ENCODE data around the gene RBMS3. TPM values are rescaled to one million over a fixed set of nuclear protein-coding genes. Genes with fewer than 3 reads are reported as not detected.
"Not testable (repeated sequence)": the region's sequence is repeated elsewhere in the genome, so short reads cannot be mapped to it uniquely, and the experiment has no call there.

RBMS3 gene
- total and polyA plus RNA-seq, 4 donors, result 26.8 to 203 (median 94.8) TPM

- WGBS, 2 donors, result 94 to 97% methylated on average over 2 of the region's 2 CpGs
Observed at GRCh38 chr3:29456901-29457300, 176.0 kb downstream of the RBMS3 start.

GRCh38 chr3:29463304-29463703 is 182.4 kb downstream of the RBMS3 start:
- intact Hi-C loops (cut with DNase I), result no loop called here
- H3K4me3 ChIP-seq (ENCODE audit: low read length in 2 of 2), result no peak overlapping the region
- DNase-seq (no peak), ATAC-seq (ENCODE audit: low FRiP score) (no peak)
- 81 to 89% methylated on average over 3 of the region's 3 CpGs for WGBS, 2 donors
- no peaks in the 10 kb centered on the region for H3K4me1 ChIP-seq (ENCODE audit: control insufficient read depth in 1 of 2, insufficient read depth in 2 of 2, low read length in 2 of 2)
- no peaks in the 10 kb centered on the region for H3K9me3 ChIP-seq (ENCODE audit: control insufficient read depth, low read length)
- no peaks in the 10 kb centered on the region for H3K36me3 ChIP-seq (ENCODE audit: control insufficient read depth in 1 of 2, insufficient read depth in 2 of 2, low read length in 1 of 2)
- H3K27me3 ChIP-seq (ENCODE audit: control insufficient read depth in 1 of 2, insufficient read depth in 2 of 2, low read length in 1 of 2), result no peaks in the 10 kb centered on the region
- H3K27ac ChIP-seq (ENCODE audit: low read depth in 1 of 2, low read length in 2 of 2), result no peak overlapping the region

More at GRCh38 chr3:29456901-29457300, 176.0 kb downstream of the RBMS3 start:
- Histone ChIP-seq H3K27me3 (ENCODE audit: control insufficient read depth in 1 of 2, insufficient read depth in 2 of 2, low read length in 1 of 2) (no peaks in the 10 kb centered on the region), H3K36me3 (ENCODE audit: control insufficient read depth in 1 of 2, insufficient read depth in 2 of 2, low read length in 1 of 2) (no peaks in the 10 kb centered on the region), H3K4me1 (ENCODE audit: control insufficient read depth in 1 of 2, insufficient read depth in 2 of 2, low read length in 2 of 2) (peaks cover 0 to 9% of the 10 kb centered on the region in 2 donors), H3K9me3 (ENCODE audit: control insufficient read depth, low read length) (no peaks in the 10 kb centered on the region), H3K27ac (ENCODE audit: low read depth in 1 of 2, low read length in 2 of 2) (no peak overlapping the region), H3K4me3 (ENCODE audit: low read length in 2 of 2) (no peak overlapping the region)
- no peak for DNase-seq
- intact Hi-C loops (cut with DNase I), result no loop called here
- ATAC-seq (ENCODE audit: low FRiP score), result no peak

GRCh38 chr3:29465836-29466235 is 185.0 kb downstream of the RBMS3 start:
- Histone ChIP-seq H3K36me3 (ENCODE audit: control insufficient read depth in 1 of 2, insufficient read depth in 2 of 2, low read length in 1 of 2) (no peaks in the 10 kb centered on the region), H3K4me1 (ENCODE audit: control insufficient read depth in 1 of 2, insufficient read depth in 2 of 2, low read length in 2 of 2) (no peaks in the 10 kb centered on the region), H3K27ac (ENCODE audit: low read depth in 1 of 2, low read length in 2 of 2) (no peak overlapping the region), H3K9me3 (ENCODE audit: control insufficient read depth, low read length) (no peaks in the 10 kb centered on the region), H3K4me3 (ENCODE audit: low read length in 2 of 2) (no peak overlapping the region), H3K27me3 (ENCODE audit: control insufficient read depth in 1 of 2, insufficient read depth in 2 of 2, low read length in 1 of 2) (no peaks in the 10 kb centered on the region)
- ATAC-seq (ENCODE audit: low FRiP score), result no peak
- no peak for DNase-seq
- WGBS, 2 donors, result 4 to 7% methylated on average over 2 of the region's 2 CpGs
- intact Hi-C loops (cut with DNase I), result no loop called here

- no peaks in the 10 kb centered on the region for H3K9me3 ChIP-seq (ENCODE audit: control insufficient read depth, low read length)
- no peaks in the 10 kb centered on the region for H3K27me3 ChIP-seq (ENCODE audit: control insufficient read depth in 1 of 2, insufficient read depth in 2 of 2, low read length in 1 of 2)
- no peaks in the 10 kb centered on the region for H3K36me3 ChIP-seq (ENCODE audit: control insufficient read depth in 1 of 2, insufficient read depth in 2 of 2, low read length in 1 of 2)
- no peaks in the 10 kb centered on the region for H3K4me1 ChIP-seq (ENCODE audit: control insufficient read depth in 1 of 2, insufficient read depth in 2 of 2, low read length in 2 of 2)
- DNase-seq, result no peak
- 45 to 54% methylated on average over 2 of the region's 2 CpGs for WGBS, 2 donors
- ATAC-seq (ENCODE audit: low FRiP score), result no peak
- H3K4me3 ChIP-seq (ENCODE audit: low read length in 2 of 2), result no peak overlapping the region
- no peak overlapping the region for H3K27ac ChIP-seq (ENCODE audit: low read depth in 1 of 2, low read length in 2 of 2)
- intact Hi-C loops (cut with DNase I), result no loop called here
Observed at GRCh38 chr3:29466442-29466841, 185.6 kb downstream of the RBMS3 start.

GRCh38 chr3:29468187-29468586 is 187.3 kb downstream of the RBMS3 start:
- DNase-seq, result no peak
- WGBS, 2 donors, result 96 to 97% methylated on average over 4 of the region's 4 CpGs
- Histone ChIP-seq H3K4me1 (ENCODE audit: control insufficient read depth in 1 of 2, insufficient read depth in 2 of 2, low read length in 2 of 2) (no peaks in the 10 kb centered on the region), H3K9me3 (ENCODE audit: control insufficient read depth, low read length) (no peaks in the 10 kb centered on the region), H3K4me3 (ENCODE audit: low read length in 2 of 2) (no peak overlapping the region), H3K27me3 (ENCODE audit: control insufficient read depth in 1 of 2, insufficient read depth in 2 of 2, low read length in 1 of 2) (no peaks in the 10 kb centered on the region), H3K27ac (ENCODE audit: low read depth in 1 of 2, low read length in 2 of 2) (no peak overlapping the region), H3K36me3 (ENCODE audit: control insufficient read depth in 1 of 2, insufficient read depth in 2 of 2, low read length in 1 of 2) (no peaks in the 10 kb centered on the region)
- no peak for ATAC-seq (ENCODE audit: low FRiP score)
- intact Hi-C loops (cut with DNase I), result no loop called here

- ATAC-seq (ENCODE audit: low FRiP score); intact Hi-C loops (cut with DNase I); H3K4me3 ChIP-seq (ENCODE audit: low read length in 2 of 2); DNase-seq; H3K27ac ChIP-seq (ENCODE audit: low read depth in 1 of 2, low read length in 2 of 2); H3K4me1 ChIP-seq (ENCODE audit: control insufficient read depth in 1 of 2, insufficient read depth in 2 of 2, low read length in 2 of 2); H3K27me3 ChIP-seq (ENCODE audit: control insufficient read depth in 1 of 2, insufficient read depth in 2 of 2, low read length in 1 of 2); H3K9me3 ChIP-seq (ENCODE audit: control insufficient read depth, low read length); H3K36me3 ChIP-seq (ENCODE audit: control insufficient read depth in 1 of 2, insufficient read depth in 2 of 2, low read length in 1 of 2): not testable (repeated sequence)
- WGBS, 2 donors, result 86 to 94% methylated on average over 37 to 41 of the region's 41 CpGs
Observed at GRCh38 chr3:29473481-29474170, 192.8 kb downstream of the RBMS3 start.

GRCh38 chr3:29475305-29475840 is 194.5 kb downstream of the RBMS3 start:
- no peak for DNase-seq
- intact Hi-C loops (cut with DNase I), result no loop called here
- Histone ChIP-seq H3K4me1 (ENCODE audit: control insufficient read depth in 1 of 2, insufficient read depth in 2 of 2, low read length in 2 of 2) (peaks cover 0 to 4% of the 10 kb centered on the region in 2 donors), H3K4me3 (ENCODE audit: low read length in 2 of 2) (no peak overlapping the region), H3K27me3 (ENCODE audit: control insufficient read depth in 1 of 2, insufficient read depth in 2 of 2, low read length in 1 of 2) (no peaks in the 10 kb centered on the region), H3K36me3 (ENCODE audit: control insufficient read depth in 1 of 2, insufficient read depth in 2 of 2, low read length in 1 of 2) (no peaks in the 10 kb centered on the region), H3K9me3 (ENCODE audit: control insufficient read depth, low read length) (no peaks in the 10 kb centered on the region), H3K27ac (ENCODE audit: low read depth in 1 of 2, low read length in 2 of 2) (no peak overlapping the region)
- no peak for ATAC-seq (ENCODE audit: low FRiP score)
- WGBS, 2 donors, result 83 to 86% methylated on average over 9 of the region's 9 CpGs

GRCh38 chr3:29475854-29476253 is 195.0 kb downstream of the RBMS3 start:
- H3K27ac ChIP-seq (ENCODE audit: low read depth in 1 of 2, low read length in 2 of 2), result no peak overlapping the region
- H3K36me3 ChIP-seq (ENCODE audit: control insufficient read depth in 1 of 2, insufficient read depth in 2 of 2, low read length in 1 of 2), result no peaks in the 10 kb centered on the region
- no peak overlapping the region for H3K4me3 ChIP-seq (ENCODE audit: low read length in 2 of 2)
- no peaks in the 10 kb centered on the region for H3K27me3 ChIP-seq (ENCODE audit: control insufficient read depth in 1 of 2, insufficient read depth in 2 of 2, low read length in 1 of 2)
- intact Hi-C loops (cut with DNase I), result no loop called here
- peaks cover 0 to 4% of the 10 kb centered on the region in 2 donors for H3K4me1 ChIP-seq (ENCODE audit: control insufficient read depth in 1 of 2, insufficient read depth in 2 of 2, low read length in 2 of 2)
- ATAC-seq (ENCODE audit: low FRiP score) (no peak), DNase-seq (no peak)
- no peaks in the 10 kb centered on the region for H3K9me3 ChIP-seq (ENCODE audit: control insufficient read depth, low read length)

- no peak overlapping the region for H3K27ac ChIP-seq (ENCODE audit: low read depth in 1 of 2, low read length in 2 of 2)
- intact Hi-C loops (cut with DNase I), result no loop called here
- no peak for DNase-seq
- peaks cover 0 to 7% of the 10 kb centered on the region in 2 donors for H3K4me1 ChIP-seq (ENCODE audit: control insufficient read depth in 1 of 2, insufficient read depth in 2 of 2, low read length in 2 of 2)
- H3K27me3 ChIP-seq (ENCODE audit: control insufficient read depth in 1 of 2, insufficient read depth in 2 of 2, low read length in 1 of 2), result no peaks in the 10 kb centered on the region
- H3K9me3 ChIP-seq (ENCODE audit: control insufficient read depth, low read length), result no peaks in the 10 kb centered on the region
- 68 to 74% methylated on average over 3 of the region's 3 CpGs for WGBS, 2 donors
- no peak for ATAC-seq (ENCODE audit: low FRiP score)
- H3K36me3 ChIP-seq (ENCODE audit: control insufficient read depth in 1 of 2, insufficient read depth in 2 of 2, low read length in 1 of 2), result no peaks in the 10 kb centered on the region
- H3K4me3 ChIP-seq (ENCODE audit: low read length in 2 of 2), result no peak overlapping the region
Observed at GRCh38 chr3:29478611-29479010, 197.7 kb downstream of the RBMS3 start.
